ENCODE data around the gene SPOCK1. TPM values are rescaled to one million over a fixed set of nuclear protein-coding genes. Genes with fewer than 3 reads are reported as not detected.

Gene SPOCK1
- total and polyA plus RNA-seq, 2 of the 13 experiments (the other 11 are each of a cell fraction or from before 2014, with no cell fraction given) = 0.18 to 0.29 TPM

DNA sequence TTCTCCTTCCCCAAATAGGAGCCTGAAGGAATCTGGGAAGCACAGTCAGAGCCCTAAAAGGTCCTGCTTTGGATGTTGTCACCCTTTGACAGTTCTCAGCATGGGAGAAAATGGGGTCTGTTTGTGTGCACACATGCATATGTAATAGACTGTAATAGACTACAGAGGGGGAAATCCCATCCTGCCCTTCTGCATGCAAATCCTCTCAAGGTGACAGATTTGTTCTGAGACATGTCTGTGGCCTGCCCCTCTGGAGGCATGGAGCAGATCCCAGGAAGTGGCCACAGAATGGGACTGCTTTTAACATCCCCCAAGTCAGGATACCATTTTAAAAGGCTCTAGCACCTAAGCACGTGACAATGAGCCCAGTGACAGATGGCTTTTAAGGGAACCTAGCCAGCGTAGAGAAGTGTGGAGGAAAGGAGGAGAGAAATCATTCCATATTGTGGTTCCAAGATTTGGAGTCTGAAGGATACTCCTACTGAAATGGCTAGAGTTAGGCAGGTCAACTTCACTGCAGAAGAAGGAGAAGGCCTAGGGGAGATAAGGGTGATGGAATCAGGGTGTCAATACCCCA lies 483.5 kb downstream of the SPOCK1 start:
- ChIA-PET POLR2A (no interaction called here), CTCF (ENCODE audit: low intra/inter-chr PET ratio, low total read pairs) (no interaction called here)

DNA sequence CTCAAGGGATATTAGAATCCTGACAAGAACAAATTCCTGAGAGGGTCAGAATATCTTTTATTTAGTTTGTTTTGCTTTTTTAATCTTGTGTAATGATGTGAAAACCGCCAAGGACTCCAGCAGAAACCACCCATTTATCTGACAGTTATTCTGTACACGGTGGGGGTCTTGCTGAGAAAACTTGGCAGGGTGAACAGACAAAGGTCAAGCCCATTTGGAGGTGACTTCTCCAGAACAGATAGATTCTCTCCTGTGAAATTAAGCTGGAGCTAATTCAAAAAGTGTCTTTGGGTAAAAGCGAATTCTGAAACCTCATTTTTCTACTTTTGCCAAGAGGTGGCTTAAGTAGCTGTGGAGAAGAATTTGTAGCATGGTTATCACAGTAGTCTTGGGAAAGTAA lies 484.4 kb downstream of the SPOCK1 start:
- H3K9ac ChIP-seq (ENCODE audit: insufficient read depth, low read depth, low read length) = no peak overlapping the region
- H3K79me2 ChIP-seq (ENCODE audit: insufficient read depth, low read length) = no peaks in the 10 kb centered on the region
- no peak overlapping the region for H3K27ac ChIP-seq (ENCODE audit: extremely low read length, insufficient read depth, low read length)
- no peak for ATAC-seq
- intact Hi-C loops (cut with micrococcal nuclease; ENCODE audit: unreplicated experiment) = no loop called here
- 18% methylated on average over 3 of the region's 3 CpGs for WGBS (ENCODE audit: low lambda C conversion rate)
- no peak for DNase-seq (ENCODE audit: low spot score)
- H3K4me2 ChIP-seq (ENCODE audit: low read depth, low read length) = no peak overlapping the region
- H3K27me3 ChIP-seq (ENCODE audit: control insufficient read depth in 1 of 2, insufficient read depth in 2 of 2, low read length in 2 of 2) = no peaks in the 10 kb centered on the region
- no peak overlapping the region for H2AFZ ChIP-seq (ENCODE audit: low read length)
- ChIA-PET POLR2A (no interaction called here), CTCF (ENCODE audit: low intra/inter-chr PET ratio, low total read pairs) (no interaction called here)
- BruUV-seq (replicated peaks) = no TSS peak
- no peak overlapping the region for H3K4me3 ChIP-seq (replicated peaks in 1 of 3; ENCODE audit: insufficient read depth in 1 of 3, low read depth in 2 of 3, low read length in 3 of 3)
- no peaks in the 10 kb centered on the region for H4K20me1 ChIP-seq (ENCODE audit: insufficient read depth, low read length)
- in situ Hi-C loops (cut with HindIII; ENCODE audit: extremely low pct_ligation_motif_present, low pct_unique_long_range_greater_than_20kb) = no loop called here
- no peaks in the 10 kb centered on the region for H3K36me3 ChIP-seq (replicated peaks in 1 of 2; ENCODE audit: control insufficient read depth in 1 of 2, insufficient read depth in 2 of 2, low read length in 2 of 2)
- H3K4me1 ChIP-seq (ENCODE audit: insufficient read depth, low read length) = no peaks in the 10 kb centered on the region
- FAIRE-seq = no peak
- H3K9me3 ChIP-seq (ENCODE audit: low read length) = no peaks in the 10 kb centered on the region
- TF ChIP-seq, protein P1, sequence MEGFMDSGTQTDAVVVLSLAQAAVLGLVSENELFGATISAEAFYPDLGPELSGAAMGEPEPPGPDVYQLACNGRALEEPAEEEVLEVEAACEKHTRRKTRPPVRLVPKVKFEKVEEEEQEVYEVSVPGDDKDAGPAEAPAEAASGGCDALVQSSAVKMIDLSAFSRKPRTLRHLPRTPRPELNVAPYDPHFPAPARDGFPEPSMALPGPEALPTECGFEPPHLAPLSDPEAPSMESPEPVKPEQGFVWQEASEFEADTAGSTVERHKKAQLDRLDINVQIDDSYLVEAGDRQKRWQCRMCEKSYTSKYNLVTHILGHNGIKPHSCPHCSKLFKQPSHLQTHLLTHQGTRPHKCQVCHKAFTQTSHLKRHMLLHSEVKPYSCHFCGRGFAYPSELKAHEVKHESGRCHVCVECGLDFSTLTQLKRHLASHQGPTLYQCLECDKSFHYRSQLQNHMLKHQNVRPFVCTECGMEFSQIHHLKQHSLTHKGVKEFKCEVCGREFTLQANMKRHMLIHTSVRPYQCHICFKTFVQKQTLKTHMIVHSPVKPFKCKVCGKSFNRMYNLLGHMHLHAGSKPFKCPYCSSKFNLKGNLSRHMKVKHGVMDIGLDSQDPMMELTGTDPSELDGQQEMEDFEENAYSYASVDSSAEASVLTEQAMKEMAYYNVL (CRISPR knock-in tag; IDR thresholded peaks at IDR 0.05; ENCODE audit: borderline replicate concordance) = no peak
- TF ChIP-seq, protein P2, sequence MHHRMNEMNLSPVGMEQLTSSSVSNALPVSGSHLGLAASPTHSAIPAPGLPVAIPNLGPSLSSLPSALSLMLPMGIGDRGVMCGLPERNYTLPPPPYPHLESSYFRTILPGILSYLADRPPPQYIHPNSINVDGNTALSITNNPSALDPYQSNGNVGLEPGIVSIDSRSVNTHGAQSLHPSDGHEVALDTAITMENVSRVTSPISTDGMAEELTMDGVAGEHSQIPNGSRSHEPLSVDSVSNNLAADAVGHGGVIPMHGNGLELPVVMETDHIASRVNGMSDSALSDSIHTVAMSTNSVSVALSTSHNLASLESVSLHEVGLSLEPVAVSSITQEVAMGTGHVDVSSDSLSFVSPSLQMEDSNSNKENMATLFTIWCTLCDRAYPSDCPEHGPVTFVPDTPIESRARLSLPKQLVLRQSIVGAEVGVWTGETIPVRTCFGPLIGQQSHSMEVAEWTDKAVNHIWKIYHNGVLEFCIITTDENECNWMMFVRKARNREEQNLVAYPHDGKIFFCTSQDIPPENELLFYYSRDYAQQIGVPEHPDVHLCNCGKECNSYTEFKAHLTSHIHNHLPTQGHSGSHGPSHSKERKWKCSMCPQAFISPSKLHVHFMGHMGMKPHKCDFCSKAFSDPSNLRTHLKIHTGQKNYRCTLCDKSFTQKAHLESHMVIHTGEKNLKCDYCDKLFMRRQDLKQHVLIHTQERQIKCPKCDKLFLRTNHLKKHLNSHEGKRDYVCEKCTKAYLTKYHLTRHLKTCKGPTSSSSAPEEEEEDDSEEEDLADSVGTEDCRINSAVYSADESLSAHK (CRISPR knock-in tag; IDR thresholded peaks at IDR 0.05; ENCODE audit: borderline replicate concordance) = no peak
- TF ChIP-seq XBP1 (CRISPR knock-in tag; IDR thresholded peaks at IDR 0.05) = no peak
- TF ChIP-seq TBX3 (IDR thresholded peaks at IDR 0.05; ENCODE audit: borderline replicate concordance) = no peak
- no peak for TF ChIP-seq ZNF430 (CRISPR knock-in tag; IDR thresholded peaks at IDR 0.05)
- TF ChIP-seq, protein P3, sequence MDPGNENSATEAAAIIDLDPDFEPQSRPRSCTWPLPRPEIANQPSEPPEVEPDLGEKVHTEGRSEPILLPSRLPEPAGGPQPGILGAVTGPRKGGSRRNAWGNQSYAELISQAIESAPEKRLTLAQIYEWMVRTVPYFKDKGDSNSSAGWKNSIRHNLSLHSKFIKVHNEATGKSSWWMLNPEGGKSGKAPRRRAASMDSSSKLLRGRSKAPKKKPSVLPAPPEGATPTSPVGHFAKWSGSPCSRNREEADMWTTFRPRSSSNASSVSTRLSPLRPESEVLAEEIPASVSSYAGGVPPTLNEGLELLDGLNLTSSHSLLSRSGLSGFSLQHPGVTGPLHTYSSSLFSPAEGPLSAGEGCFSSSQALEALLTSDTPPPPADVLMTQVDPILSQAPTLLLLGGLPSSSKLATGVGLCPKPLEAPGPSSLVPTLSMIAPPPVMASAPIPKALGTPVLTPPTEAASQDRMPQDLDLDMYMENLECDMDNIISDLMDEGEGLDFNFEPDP (CRISPR knock-in tag; conservative IDR thresholded peaks at IDR 0.05) = no peak
- TF ChIP-seq FOXP1 (IDR thresholded peaks at IDR 0.05) = no peak
- no peak for TF ChIP-seq FOXP1 (CRISPR knock-in tag; IDR thresholded peaks at IDR 0.05)
- TF ChIP-seq STAG1 (CRISPR knock-in tag; IDR thresholded peaks at IDR 0.05) = no peak
- TF ChIP-seq POLR2A (IDR thresholded peaks at IDR 0.05; ENCODE audit: insufficient read depth in 1 of 2, low read depth in 2 of 2, low read length in 2 of 2) = no peak

More for the DNA sequence above, 483.5 kb downstream of the SPOCK1 start:
- FAIRE-seq (no peak), ATAC-seq (no peak), DNase-seq (ENCODE audit: low spot score) (no peak)
- no peaks in the 10 kb centered on the region for H3K9me3 ChIP-seq (ENCODE audit: low read length)
- H3K9ac ChIP-seq (ENCODE audit: insufficient read depth, low read depth, low read length) = no peak overlapping the region
- H3K27ac ChIP-seq (ENCODE audit: extremely low read length, insufficient read depth, low read length) = no peak overlapping the region
- TF ChIP-seq, protein P4, sequence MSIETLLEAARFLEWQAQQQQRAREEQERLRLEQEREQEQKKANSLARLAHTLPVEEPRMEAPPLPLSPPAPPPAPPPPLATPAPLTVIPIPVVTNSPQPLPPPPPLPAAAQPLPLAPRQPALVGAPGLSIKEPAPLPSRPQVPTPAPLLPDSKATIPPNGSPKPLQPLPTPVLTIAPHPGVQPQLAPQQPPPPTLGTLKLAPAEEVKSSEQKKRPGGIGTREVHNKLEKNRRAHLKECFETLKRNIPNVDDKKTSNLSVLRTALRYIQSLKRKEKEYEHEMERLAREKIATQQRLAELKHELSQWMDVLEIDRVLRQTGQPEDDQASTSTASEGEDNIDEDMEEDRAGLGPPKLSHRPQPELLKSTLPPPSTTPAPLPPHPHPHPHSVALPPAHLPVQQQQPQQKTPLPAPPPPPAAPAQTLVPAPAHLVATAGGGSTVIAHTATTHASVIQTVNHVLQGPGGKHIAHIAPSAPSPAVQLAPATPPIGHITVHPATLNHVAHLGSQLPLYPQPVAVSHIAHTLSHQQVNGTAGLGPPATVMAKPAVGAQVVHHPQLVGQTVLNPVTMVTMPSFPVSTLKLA (IDR thresholded peaks at IDR 0.05) = peak; percentile 55
- no peak for TF ChIP-seq NCOA1 (CRISPR knock-in tag; IDR thresholded peaks at IDR 0.05)
- H2AFZ ChIP-seq (ENCODE audit: low read length) = no peak overlapping the region
- intact Hi-C loops (cut with micrococcal nuclease; ENCODE audit: unreplicated experiment) (no loop called here), in situ Hi-C loops (cut with HindIII; ENCODE audit: extremely low pct_ligation_motif_present, low pct_unique_long_range_greater_than_20kb) (no loop called here)
- BruUV-seq (replicated peaks) = no TSS peak
- no peaks in the 10 kb centered on the region for H3K4me1 ChIP-seq (ENCODE audit: insufficient read depth, low read length)
- 25% methylated on average over 2 of the region's 2 CpGs for WGBS (ENCODE audit: low lambda C conversion rate)
- H3K27me3 ChIP-seq (ENCODE audit: control insufficient read depth in 1 of 2, insufficient read depth in 2 of 2, low read length in 2 of 2) = no peaks in the 10 kb centered on the region
- no peaks in the 10 kb centered on the region for H3K79me2 ChIP-seq (ENCODE audit: insufficient read depth, low read length)
- H4K20me1 ChIP-seq (ENCODE audit: insufficient read depth, low read length) = no peaks in the 10 kb centered on the region
- no peak overlapping the region for H3K4me3 ChIP-seq (replicated peaks in 1 of 3; ENCODE audit: insufficient read depth in 1 of 3, low read depth in 2 of 3, low read length in 3 of 3)
- no peak overlapping the region for H3K4me2 ChIP-seq (ENCODE audit: low read depth, low read length)
- no peaks in the 10 kb centered on the region for H3K36me3 ChIP-seq (replicated peaks in 1 of 2; ENCODE audit: control insufficient read depth in 1 of 2, insufficient read depth in 2 of 2, low read length in 2 of 2)
